ENCODE results near the gene C10orf71. TPM values are rescaled to one million over a fixed set of nuclear protein-coding genes. Genes with fewer than 3 reads are reported as not detected.

The C10orf71 gene
- total RNA-seq, 4 donors from 2014 or later = not detected

DNA sequence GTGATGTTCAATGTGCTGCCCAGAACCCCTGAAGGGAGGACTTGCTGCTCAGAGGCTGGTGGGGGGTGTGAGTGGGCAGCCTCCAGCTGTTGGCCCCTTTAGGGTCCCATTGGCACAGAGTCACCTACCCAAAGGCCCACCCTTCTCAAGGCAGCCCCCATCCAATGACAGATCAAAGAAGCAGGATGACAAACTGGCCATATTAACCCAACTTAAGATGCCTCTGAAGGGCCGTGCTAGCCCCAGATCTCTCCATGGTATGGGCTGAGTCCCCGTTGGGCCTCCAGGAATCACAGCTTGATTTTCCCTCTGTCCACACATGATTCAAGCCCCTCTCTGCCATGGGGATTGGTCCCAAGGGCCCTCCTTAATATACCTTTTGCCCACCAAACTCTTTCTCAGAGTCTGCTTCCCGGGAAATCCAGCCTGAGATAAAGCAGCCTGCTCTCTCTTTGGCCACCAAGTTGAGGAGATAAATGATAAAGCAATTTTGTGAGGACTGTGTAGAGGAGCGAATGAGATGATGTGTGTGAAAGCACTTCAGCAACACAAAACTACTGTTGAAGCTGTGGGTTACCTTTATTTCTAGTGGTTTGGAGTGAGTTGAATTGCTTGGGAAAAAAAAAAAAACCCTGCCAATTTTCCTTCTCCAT lies 38.2 kb upstream of the C10orf71 start:
- 91% methylated on average over 4 of the region's 4 CpGs for WGBS
- H3K27ac ChIP-seq = no peak overlapping the region
- TF ChIP-seq CTCF (IDR thresholded peaks at IDR 0.05) (no peak), POLR2A (IDR thresholded peaks at IDR 0.05) (no peak), EP300 (IDR thresholded peaks at IDR 0.05) (no peak), POLR2AphosphoS5 (IDR thresholded peaks at IDR 0.05) (no peak)
- H3K36me3 ChIP-seq = no peaks in the 10 kb centered on the region
- H3K9me3 ChIP-seq = peaks cover 9% of the 10 kb centered on the region
- no peak overlapping the region for H3K4me3 ChIP-seq
- no peaks in the 10 kb centered on the region for H3K4me1 ChIP-seq
- no peak for DNase-seq (ENCODE audit: low spot score in 2 of 2)
- H3K27me3 ChIP-seq = no peaks in the 10 kb centered on the region

GRCh38 chr10:49263591-49263990 lies 35.4 kb upstream of the C10orf71 start:
- H3K27me3 ChIP-seq = no peaks in the 10 kb centered on the region
- no peaks in the 10 kb centered on the region for H3K36me3 ChIP-seq
- no peak overlapping the region for H3K4me3 ChIP-seq
- H3K27ac ChIP-seq = no peak overlapping the region
- 87% methylated on average over 3 of the region's 3 CpGs for WGBS
- no peaks in the 10 kb centered on the region for H3K4me1 ChIP-seq
- peaks cover 15% of the 10 kb centered on the region for H3K9me3 ChIP-seq
- no peak for DNase-seq (ENCODE audit: low spot score in 2 of 2)
- TF ChIP-seq POLR2AphosphoS5 (IDR thresholded peaks at IDR 0.05) = no peak
- no peak for TF ChIP-seq EP300 (IDR thresholded peaks at IDR 0.05)
- TF ChIP-seq CTCF (IDR thresholded peaks at IDR 0.05) = no peak
- TF ChIP-seq POLR2A (IDR thresholded peaks at IDR 0.05) = no peak

- H3K27ac ChIP-seq = no peak overlapping the region
- WGBS = 84% methylated on average over 2 of the region's 3 CpGs
- no peak overlapping the region for H3K4me3 ChIP-seq
- TF ChIP-seq EP300 (IDR thresholded peaks at IDR 0.05) = no peak
- no peak for TF ChIP-seq POLR2A (IDR thresholded peaks at IDR 0.05)
- no peak for TF ChIP-seq POLR2AphosphoS5 (IDR thresholded peaks at IDR 0.05)
- no peak for TF ChIP-seq CTCF (IDR thresholded peaks at IDR 0.05)
- no peak for DNase-seq (ENCODE audit: low spot score in 2 of 2)
- H3K4me1 ChIP-seq = no peaks in the 10 kb centered on the region
- no peaks in the 10 kb centered on the region for H3K36me3 ChIP-seq
- H3K27me3 ChIP-seq = no peaks in the 10 kb centered on the region
- peaks cover 15% of the 10 kb centered on the region for H3K9me3 ChIP-seq
These were observed 34.7 kb upstream of the C10orf71 start for GRCh38 chr10:49264177-49264677.

- Histone ChIP-seq H3K9me3 (peaks cover 15% of the 10 kb centered on the region), H3K27me3 (no peaks in the 10 kb centered on the region), H3K4me1 (no peaks in the 10 kb centered on the region), H3K27ac (no peak overlapping the region), H3K36me3 (no peaks in the 10 kb centered on the region), H3K4me3 (no peak overlapping the region)
- no peak for DNase-seq (ENCODE audit: low spot score in 2 of 2)
- TF ChIP-seq CTCF (IDR thresholded peaks at IDR 0.05) (no peak), EP300 (IDR thresholded peaks at IDR 0.05) (no peak), POLR2A (IDR thresholded peaks at IDR 0.05) (no peak), POLR2AphosphoS5 (IDR thresholded peaks at IDR 0.05) (no peak)
- 97% methylated on average over 1 of the region's 1 CpG for WGBS
These were observed 33.1 kb upstream of the C10orf71 start for GRCh38 chr10:49265885-49266284.

GRCh38 chr10:49268185-49268584 lies 30.8 kb upstream of the C10orf71 start:
- Histone ChIP-seq H3K4me3 (no peak overlapping the region), H3K36me3 (no peaks in the 10 kb centered on the region), H3K9me3 (peaks cover 15% of the 10 kb centered on the region), H3K27ac (no peak overlapping the region), H3K27me3 (no peaks in the 10 kb centered on the region), H3K4me1 (peaks cover 11% of the 10 kb centered on the region)
- no peak for DNase-seq (ENCODE audit: low spot score in 2 of 2)
- no peak for TF ChIP-seq POLR2A (IDR thresholded peaks at IDR 0.05)
- no peak for TF ChIP-seq POLR2AphosphoS5 (IDR thresholded peaks at IDR 0.05)
- no peak for TF ChIP-seq EP300 (IDR thresholded peaks at IDR 0.05)
- no peak for TF ChIP-seq CTCF (IDR thresholded peaks at IDR 0.05)
- 73% methylated on average over 2 of the region's 2 CpGs for WGBS
